NCI-H187 (cell line): Measurements from ENCODE around the gene TXNDC16.
"Not testable (repeated sequence)": the region's sequence is repeated elsewhere in the genome, so short reads cannot be mapped to it uniquely, and the experiment has no call there.

Source experiments
- DNase-seq, 2 experiments: peaks; one replicate each; lab custom pipeline; 2025; lab: John Stamatoyannopoulos, UW

Gene TXNDC16

DNA sequence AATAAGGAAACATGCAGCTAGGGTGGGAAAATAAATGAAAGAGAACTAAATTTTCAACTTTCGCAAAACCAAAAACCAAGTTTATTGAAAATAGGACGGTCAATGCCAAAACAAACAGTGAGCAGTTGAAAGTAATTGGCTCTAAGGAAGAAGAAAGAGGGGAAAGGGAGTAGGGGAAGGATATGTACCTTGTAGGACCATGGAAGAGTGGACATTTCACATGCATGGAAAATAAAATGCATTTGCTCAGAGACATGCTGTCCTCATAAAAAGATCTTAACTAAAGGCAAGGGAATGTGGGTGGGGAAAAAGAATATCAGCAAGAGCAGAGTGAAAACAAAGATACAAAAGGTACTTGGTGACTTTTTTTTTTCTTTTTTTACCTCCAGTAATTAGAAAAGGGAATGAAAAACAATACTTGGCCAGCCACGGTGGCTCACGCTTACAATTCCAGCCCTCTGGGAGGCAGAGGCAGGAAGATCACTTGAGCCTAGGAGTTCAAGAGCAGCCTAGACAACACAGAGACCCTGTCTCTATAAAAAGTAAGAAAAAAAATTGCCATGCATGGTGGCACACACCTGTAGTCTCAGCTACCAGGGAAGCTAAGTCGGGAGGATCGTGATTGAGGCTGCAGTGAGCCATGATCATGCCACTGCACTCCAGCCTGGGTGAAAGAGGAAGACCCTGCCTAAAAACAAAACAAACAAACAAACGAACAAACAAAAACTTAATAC lies 6.6 kb downstream of the TXNDC16 start:
- no peak for DNase-seq

DNA sequence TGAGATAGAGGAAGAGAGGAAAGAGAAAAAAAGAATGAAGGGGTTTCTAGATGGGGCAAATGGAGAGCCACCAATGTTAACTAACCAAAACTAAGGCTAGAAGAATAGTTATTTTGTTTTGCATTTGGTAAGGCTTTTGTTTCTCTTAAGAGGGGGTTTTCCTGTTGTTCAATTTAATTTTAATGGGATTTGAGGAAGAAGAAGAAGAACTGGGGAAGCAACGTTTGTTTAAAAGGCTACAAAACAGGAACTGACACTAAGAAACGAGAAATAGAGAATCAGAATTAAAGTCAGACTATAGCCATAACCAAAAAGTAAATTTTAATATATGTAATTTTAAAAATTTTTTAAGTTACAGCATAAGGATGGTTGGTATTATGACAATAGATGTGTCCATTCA lies 13.7 kb downstream of the TXNDC16 start:
- no peak for DNase-seq

DNA sequence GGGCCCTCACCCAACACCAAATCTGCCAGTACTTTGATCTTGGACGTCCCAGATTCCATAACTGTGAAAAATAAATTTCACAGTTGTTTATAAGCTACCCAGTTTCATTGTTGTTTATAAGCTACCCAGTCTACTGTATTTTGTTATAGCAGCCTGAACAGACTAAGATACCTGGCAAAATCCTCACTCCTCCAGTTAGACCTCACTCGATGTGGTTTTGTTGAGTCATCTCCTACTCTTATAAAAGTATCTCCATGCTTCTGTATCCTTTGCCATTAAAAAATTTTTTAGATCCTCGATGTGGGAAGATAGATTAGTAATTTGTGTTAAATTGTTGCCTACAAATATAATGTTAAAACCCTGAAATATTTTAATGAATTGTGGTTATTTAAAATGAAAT lies 16.0 kb downstream of the TXNDC16 start:
- no peak for DNase-seq

DNA sequence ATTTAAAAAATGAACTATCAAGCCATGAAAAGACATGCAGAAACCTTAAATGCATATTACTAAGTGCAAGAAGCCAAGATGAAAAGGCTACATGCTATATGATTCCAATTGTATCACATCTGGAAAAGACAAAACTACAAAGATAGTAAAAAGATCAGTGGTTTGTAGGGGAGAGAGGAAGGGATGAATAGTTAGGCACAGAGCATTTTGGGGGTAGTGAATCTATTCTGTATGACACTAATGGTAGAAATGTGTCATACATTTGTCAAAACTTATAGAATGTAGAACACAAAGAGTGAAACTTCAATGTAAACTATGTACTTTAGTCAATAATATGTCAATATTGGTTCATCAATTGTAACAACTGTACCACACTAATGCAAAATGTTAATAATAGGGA lies 20.8 kb downstream of the TXNDC16 start:
- no peak for DNase-seq

DNA sequence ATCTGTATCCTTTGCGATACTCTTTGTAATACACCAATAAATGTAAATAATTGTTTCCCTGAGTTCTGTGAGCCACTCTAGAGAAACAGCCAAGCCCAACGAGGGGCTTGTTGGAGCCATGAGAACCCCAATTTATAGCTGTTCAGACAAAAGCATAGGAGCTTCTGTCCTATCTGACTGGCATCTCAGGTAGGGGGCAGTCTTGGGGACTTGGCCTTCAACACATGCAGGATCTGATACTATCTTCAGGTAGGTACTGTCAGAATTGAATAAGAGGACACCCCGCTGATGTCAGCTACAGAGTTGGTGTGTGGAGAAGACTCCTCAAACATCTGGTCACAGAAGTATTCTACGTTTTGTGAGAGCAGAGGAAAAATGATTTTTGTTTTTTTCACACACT lies 25.3 kb downstream of the TXNDC16 start:
- DNase-seq, result no peak

DNA sequence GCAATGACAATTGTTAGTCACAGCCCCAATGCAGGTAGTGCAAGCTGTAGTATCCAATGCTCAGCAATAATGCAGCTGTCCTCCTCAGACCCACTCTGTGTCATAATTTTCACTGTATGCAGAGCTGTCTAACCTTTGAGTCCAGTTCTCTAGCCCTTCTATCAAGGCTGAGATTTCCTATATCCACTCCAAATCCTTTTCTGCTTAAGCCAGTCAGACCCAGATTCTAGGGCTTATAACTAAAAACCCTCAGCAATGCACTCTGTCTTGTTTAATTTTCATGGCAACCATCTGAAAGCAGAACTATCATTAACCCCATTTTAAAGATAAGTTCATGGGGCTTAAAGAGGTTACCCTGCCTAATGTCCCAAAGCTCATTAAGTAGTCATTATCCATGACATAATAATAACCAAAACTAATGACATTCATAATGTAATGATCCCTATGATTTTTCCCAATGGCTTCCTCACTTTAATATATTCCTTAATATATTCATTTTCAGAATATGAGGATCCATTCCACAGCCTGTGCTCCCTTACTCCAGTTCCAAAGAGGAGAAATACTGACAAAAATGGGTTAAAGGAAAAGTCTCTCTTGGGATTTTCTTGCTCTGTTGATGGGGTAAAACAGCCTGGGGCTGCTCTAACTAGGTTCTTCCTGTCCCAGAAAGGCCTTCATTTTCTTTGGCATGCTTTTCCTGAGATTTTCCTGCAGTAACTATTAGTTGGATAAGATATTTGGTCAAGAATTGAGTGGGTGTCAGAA lies 29.5 kb downstream of the TXNDC16 start:
- DNase-seq, result no peak

DNA sequence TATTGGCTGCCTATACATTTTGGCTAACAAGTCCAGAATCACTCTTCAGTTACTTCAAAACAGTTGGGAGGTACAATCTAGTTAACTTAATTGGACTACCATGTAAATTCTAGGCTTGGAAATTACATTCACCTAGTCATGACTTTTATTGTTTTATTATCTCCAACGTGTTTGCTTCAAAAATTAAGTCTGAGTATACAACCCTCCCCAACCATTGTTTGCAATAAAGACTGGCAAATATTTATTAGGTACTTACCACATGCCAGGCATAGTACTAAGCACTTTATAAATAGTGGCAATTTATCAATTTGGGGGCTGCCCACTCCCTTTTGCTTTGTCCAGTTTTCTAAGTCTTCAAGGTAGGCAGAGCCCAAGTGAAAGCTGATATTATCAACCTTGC lies 30.3 kb downstream of the TXNDC16 start:
- DNase-seq, result no peak

DNA sequence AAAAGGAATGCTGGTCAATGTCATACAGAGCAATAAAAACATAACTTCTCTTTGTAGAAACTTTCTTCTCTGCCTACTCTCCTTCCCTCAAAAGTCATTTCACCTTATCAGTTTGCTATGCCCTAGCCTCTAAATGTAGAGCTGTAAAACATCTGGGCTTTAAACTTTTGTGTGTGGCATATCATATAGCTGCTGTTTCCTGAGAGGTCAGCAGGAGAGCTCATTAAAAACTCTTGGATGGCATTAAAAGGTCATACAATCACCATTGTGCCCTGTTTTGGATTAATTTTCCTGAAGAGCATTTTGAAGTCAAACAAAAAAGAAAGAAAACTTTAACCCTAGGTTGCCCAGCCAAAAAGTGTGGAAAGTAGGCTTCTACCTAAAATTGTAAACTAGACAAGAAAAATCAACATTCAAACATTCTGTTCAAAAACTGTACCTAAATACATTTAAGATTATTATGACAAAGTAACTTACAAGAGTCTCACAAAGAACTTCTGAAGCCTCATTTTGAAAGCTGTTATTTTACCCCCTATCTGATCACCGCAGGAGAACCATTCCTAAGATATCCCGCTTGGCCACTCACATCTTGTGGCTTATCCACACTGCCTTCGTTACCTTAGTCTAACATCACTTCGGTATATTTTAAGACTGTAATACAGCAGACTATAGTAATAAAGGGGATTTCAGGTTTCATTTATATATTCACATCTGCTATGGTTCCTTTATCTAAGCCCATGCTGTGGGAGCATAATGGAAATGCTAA lies 38.1 kb downstream of the TXNDC16 start:
- DNase-seq, result no peak

DNA sequence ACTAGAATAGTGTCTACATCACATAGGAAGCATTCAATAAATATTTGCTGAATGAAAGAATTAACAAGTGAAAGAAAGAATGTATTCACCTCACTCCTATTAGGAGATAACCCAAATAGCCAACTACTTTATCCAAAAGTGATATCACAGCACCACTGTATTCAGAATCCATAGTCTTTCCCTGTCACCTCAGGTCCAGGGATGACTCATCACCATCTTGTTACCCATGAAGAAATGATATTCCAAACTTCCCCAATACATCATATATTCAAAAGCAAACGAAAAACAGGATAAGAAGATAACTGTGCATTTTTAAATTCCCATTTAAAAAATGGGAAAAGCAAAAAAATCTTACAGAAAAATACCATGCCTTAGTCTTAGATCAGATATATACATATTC lies 39.1 kb downstream of the TXNDC16 start:
- DNase-seq, result no peak

DNA sequence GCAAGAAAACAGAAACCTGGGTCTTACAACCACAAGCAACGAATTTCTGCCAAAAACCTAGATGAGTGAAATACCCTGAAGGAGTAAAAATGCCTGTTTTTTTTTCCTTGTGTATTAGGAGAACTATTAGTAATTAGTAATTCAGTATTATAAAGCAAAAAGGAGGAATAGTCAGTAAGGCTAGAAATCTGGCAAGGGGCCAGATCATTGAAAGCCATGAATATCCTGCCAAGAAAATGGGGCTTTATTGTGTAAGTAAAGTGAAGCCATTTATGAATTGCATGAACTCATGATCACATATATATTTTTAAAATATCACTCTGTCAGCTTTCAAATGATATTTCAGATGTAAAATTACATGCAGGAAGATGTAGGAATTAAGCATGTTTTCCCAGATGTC lies 57.9 kb downstream of the TXNDC16 start:
- DNase-seq, result no peak

DNA sequence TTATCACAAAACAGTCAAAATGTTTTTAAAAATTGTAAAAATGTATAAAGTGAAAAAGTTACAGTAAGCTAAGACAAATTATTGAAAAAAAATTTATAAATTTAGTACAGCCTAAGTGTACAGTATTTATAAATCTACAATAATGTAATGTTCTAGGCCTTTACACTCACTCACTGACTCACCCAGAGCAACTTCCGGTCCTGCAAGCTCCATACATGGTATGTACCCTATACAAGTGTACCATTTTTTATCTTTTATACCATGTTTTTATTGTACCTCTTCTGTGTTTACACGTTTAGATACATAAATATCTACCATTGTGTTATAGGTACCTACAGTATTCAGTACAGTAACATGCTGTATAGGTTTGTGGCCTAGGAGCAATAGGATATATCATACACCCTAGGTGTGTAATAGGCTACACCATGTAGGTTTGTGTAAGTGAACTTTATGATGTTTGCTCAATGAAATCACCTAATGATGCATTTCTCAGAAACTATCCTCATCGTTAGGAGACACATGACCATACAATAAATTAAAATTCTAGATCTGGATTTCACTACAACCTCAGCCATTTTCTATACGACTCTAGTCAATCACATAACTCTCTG lies 66.8 kb downstream of the TXNDC16 start:
- no peak for DNase-seq

DNA sequence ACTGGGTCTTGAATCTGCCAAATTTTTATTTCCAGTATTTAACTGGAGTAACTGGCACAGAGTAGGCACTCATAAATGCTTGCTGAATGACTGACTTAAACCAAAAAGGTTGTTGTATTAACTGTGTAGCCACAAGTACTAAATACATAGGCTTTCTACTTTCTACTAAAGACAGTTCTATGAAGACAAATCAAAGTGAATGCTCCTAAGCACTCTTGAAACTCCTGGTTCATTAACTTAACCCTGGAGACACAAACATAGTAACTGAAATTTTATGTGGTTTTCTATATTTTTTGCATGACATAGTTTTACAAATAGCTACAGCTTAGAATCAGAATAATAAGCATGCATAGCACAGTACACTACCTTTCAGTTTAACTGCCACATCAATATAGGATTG lies 70.4 kb downstream of the TXNDC16 start:
- no peak for DNase-seq

DNA sequence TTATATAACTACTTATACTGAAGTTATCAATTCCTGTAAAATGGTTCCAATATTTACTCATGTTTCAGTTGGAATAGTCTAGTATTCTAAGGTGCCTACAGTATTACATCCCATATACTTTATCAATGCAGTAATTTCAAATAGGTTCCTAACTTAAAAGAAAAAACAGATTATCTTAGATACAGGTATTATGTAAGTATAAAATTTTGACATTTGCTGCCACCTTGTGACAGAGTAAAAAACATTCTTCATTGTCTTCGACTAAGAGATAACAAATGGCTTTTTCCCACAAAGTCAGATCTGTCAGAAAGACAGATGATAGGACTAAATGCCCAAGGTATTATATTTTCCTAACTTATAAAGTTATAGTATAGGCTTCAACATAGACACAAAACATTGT lies 78.7 kb downstream of the TXNDC16 start:
- DNase-seq, result no peak

DNA sequence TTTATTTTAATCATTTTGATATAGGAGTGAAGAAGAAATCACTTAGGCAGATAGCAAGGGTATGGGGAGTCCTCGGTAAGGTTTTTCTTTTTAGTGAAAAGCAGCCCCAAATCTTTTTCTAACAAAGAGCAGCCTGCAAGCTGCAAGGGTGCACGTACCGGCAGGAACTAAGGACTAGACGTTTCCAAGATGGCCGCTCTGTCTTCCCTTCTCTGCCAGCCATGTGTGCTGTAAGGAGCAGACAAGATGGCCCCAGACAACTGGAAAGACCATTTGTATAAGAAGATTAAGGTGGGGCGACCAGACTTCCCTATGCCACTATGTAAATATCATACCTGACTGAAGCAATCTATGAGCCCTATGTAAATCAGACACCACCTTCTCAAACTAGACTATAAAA lies 79.6 kb downstream of the TXNDC16 start:
- no peak for DNase-seq

DNA sequence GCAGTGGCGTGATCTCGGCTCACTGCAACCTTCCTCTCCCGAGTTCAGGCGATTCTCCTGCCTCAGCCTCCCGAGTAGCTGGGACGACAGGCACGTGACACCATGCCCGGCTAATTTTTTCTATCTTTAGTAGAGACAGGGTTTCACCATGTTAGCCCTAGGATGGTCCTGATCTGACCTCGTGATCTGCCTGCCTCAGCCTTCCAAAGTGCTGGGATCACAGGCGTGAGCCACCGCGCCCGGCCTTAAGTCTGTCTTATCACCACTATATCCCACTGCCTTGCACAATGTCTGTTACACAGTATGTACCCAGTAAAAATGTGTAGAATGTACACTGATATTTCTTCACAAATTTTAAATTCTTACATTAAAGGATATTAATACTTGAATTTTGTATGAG lies 80.1 kb downstream of the TXNDC16 start:
- not testable (repeated sequence) for DNase-seq

DNA sequence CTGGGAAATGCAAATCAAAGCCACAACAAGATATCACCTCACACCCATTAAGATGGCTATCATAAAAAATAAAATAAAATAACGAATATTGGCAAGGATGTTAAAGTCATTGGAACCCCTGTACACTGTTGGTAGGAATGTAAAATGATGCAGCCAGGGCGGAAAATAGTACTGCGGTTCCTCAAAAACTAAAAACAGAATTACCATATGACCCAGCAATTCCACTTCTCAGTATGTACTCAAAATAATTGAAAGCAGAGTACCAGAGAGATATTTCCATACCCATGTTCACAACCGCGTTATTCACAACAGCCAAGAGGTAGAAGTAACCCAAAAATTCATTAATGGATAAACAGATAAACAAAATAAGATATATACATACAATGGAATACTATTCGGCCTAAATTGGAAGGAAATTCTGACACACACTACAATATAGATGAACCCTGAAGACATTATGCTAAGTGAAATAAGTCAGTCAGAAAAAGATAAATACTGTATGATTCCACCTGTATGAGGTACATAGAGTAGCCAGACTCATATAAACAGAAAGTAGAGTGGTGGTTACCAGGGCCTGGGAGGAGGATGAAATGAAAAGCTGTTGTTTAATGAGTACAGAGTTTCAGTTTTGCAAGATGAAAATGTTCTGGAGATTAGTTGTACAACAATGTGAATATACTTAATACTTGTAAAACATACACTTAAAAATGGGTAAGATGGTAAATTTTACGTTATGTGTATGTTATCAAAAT lies 84.6 kb downstream of the TXNDC16 start:
- DNase-seq, result no peak

DNA sequence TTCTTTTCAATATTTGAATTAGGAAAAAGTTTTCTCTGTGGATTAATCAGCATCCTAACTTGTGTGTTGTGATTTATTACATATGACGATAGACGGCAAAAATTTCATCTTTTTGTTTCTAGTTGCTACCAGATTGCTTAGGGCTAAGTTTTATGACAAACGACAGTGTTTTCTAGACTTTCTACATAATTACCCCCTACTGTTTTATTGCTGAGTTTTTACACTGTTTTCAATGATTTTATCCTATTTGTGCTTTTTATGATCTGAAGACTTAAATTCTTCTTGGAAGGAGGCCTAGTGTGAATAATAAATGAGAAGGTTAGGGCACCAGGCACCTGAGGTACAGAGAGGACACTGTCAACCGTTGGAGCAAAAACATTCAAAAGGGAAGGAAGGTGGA lies 88.1 kb downstream of the TXNDC16 start:
- DNase-seq, result no peak

DNA sequence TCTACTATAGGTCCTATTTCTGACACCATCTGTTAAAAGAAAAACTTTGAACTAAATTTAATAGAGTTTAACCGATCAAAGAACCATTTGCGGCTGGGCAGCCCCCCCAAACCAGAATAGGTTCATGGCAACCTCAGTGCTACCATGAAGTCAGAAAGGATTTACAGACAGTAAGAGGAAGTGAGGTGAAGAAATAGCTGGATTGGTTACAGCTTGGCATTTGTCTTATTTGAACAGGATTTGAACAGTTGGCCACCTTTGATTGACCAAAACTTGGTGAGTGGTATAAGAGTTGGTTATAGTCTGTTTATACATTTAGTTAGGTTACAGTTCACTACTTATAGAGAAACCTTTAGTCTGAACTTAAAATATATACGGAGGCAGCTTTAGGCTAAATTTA lies 88.9 kb downstream of the TXNDC16 start:
- no peak for DNase-seq

DNA sequence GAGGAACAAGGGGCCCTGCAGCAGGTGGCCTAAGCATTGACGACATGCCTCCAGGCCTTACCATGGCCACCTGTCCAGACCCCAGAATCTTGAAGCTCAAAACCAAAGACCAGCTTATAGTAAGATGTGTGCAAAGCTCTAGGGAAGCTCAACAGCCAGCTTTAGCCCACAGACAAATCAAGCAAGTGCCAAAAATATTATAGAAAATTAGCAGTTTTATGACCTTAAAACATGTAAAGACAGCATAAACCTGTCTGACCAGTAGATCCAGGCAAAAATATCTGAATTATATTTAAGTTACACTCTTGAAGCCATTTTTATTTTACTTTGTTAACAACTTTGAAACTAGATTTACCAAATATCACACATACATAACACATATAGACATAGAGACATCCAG lies 90.6 kb downstream of the TXNDC16 start:
- no peak for DNase-seq

DNA sequence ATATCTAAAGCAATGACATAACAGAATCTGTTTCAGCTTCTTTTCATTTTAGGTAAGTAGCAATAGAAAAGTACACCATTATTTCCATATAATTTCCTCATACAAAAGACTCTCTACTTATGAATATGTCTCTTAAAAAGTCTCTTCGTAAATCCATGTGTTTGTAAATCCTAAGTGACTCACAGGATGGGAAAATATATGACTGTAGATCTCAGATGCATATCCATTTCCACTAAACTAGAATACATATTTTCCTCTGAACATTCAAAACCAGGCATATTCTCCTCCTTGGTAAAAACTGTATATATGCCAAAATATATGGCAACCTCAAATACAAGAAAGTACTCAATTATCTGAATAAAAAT lies 93.6 kb downstream of the TXNDC16 start:
- no peak for DNase-seq

DNA sequence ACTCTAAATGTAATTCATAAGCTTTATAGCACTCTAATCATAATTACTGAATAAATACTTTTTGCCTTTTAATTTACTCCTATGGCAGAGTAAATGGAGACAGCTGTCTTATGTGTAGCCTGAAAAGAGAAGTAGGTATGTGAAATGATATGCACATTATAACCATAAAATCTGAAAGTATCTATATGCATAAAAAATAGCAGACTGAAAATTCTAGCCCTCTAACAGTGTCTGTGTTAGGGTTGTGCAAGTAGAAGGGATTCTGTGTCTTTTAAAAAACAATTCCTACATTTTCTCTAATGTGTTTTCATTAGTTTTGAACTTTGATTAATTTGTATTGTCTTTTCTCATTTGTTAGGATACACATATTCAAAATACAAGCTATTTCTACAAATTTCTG lies 94.9 kb downstream of the TXNDC16 start:
- DNase-seq, result no peak
